GM18526 (cell line): Measurements from ENCODE around the gene HIGD1B.

Experiments used
- POLR2A ChIP-seq: IDR thresholded peaks from 3 replicates; pipeline ENCODE4 v1.6.1; 2011; ENCODE audit not compliant: insufficient read length; ENCODE audit errors: extremely low read depth

HIGD1B gene

DNA sequence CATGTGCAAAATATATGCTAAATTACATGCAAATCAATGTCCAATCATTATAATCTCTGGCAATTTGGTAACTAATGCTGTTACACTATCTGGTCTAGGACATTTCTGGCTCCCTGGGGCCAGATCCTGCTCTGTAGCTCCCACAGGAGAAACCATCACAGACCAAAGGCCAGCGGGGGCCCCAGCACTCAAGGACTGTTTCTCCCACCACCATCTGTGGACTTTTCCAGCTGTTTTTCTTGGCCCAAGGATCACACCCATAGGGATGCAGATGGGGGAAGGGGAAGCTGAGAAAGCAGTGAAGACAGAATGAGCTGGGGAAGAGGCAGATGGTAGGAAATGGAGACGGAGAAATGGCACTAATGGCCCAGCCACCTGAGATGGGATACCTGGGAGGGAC is at the start of gene HIGD1B:
Gene HIGD1B, plus strand, starts transcription at position 298 of the 400 bp plus-strand sequence. CDS start 270 bp downstream, outside the sequence.
- no peak for TF ChIP-seq POLR2A

DNA sequence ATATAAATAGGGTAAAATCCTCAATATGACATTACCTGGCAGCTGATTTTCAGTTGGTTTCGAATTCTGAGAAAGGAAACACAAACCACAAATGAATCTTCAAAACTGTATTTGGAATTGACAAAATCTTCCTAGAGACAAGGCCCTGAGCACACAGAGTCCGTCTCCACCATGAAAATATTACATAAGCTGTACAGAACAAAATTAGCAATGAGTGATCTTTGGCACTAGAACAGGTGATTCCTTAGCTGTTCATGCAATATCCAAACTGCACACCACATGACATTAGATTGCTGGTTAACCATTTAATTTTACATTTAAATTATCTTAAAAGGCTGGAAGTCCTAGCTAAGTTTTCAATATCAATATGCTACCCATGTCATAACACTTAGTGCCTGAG is 49.3 kb upstream of the HIGD1B start:
- TF ChIP-seq POLR2A: no peak

DNA sequence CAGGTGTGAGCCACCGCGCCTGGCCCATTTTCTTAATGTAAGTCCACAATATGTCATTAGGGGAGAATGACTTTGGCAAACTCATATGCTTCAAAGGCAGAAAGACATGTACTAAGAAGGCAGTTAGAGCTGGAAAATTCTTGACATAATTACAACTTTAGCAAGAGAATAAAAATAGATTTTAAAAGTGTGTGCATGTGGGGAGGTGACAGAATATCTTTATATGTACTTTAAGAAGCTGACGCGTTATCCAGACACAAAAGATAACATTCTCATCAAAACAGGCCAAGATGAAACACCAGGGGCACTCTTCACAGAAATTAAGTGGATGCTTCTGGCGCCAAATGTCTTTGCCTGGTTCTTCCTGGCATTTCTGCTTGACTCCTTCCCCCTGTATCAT is 45.8 kb upstream of the HIGD1B start:
- TF ChIP-seq POLR2A: no peak

DNA sequence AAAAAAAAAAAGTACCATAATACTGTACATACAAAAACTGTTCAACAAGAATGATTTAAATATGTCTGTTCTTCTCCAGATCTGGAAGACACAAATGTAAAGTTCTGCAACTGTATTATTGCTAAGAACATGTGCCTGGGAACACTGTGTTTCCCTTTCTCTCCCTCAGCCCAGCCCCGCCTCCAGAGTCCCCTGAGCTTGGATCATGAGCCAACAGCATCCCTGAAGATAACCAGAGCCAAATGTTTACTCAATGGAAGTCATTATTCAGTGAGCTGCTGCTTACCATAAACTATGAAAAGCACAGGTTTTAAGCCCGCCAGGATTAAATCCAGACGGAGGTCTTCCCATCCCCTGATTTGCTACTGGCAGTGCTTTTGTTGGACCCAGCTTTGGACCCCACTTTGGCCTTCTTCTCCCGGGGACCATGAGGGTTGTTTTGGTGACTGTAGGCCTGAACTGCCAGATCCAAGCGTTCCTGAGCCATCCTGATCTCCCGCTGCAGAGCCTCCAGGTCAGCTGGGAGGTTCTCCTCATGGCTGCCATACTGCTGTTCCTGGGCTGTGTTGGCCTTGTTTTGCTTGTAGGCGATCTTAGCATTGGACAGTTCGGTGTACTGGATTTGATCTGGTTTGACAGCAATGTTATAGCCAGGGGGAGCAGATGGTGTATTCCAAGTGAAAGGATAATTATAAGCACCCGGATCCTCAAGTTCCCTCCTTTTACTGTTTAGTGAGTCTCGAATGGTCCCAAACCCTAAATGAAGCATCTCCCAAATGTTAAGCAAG is 43.2 kb upstream of the HIGD1B start:
- TF ChIP-seq POLR2A: no peak

GRCh38 chr17:44807093-44807816 is 40.4 kb upstream of the HIGD1B start:
- TF ChIP-seq POLR2A: no peak

- TF ChIP-seq POLR2A: no peak
Observed at GRCh38 chr17:44807817-44808155, 39.9 kb upstream of the HIGD1B start.

GRCh38 chr17:44808156-44808555 is 39.5 kb upstream of the HIGD1B start:
- TF ChIP-seq POLR2A: no peak

DNA sequence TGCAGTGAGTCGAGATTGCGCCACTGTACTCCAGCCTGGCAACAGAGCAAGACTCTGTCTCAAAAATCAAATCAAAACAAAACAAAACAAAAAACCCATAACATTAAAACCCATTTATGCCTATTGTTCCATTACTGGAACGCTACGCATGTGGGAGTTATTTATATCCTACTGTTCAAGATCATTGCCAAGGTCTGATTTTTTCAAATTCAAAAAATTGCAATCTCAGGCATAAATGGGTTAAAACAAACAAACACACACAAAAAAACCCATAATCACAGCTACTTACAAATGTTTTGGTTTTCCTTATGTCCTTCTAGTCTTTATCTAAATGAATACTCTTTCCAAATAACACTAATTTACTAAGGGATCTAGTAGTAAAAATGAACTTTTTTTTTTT is 35.4 kb upstream of the HIGD1B start:
- TF ChIP-seq POLR2A: no peak

DNA sequence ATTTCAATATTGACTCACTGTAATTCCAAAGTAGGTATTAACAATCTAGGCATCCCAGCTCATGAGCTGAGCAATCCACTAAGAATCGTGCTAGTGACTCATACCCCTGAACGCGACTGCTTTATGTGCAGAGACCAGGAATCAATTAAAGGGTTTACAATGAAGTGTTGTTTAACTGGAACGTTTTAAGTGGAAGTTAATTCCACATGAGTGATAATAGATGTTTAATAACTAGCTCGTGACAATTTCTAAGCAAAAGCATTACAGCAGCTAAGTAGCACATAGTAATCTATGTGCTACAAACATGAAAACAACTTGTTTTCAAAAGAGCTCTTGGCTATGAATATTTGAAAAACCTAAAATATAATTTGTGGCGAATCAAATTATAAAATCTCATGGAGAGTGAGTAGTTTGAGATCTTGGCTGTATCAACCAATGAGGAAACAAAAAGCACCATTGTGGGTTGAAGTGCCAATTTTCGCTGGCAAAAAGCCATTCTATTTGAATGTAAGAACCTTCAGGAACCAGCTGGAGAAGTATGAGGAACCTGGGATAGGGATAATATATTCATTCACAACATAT is 27.0 kb upstream of the HIGD1B start:
- no peak for TF ChIP-seq POLR2A

- TF ChIP-seq POLR2A: no peak
Observed at GRCh38 chr17:44826123-44826790, 21.4 kb upstream of the HIGD1B start.

DNA sequence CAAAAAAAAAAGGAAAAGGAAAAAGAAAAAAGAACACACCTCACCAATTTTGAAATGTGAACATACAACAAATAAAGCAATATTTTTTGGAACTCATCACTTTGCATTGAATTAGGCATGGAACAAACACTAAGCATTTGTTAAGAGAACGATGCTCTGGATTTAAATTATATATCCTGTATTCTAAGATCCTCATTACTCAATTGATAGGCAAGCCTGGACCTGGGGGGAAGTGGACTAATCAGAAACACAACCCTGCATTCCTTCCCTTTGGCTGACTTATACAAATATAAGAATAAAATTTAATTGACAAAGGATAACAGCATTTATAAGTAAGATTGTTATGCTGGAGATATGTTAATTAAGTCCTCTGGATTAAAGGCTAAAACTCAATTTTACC is 19.8 kb upstream of the HIGD1B start:
- TF ChIP-seq POLR2A: no peak

- no peak for TF ChIP-seq POLR2A
Observed at GRCh38 chr17:44828919-44829522, 18.7 kb upstream of the HIGD1B start.

GRCh38 chr17:44829523-44830358 is 17.9 kb upstream of the HIGD1B start, which contains the start of gene GJC1:
Gene GJC1 (minus strand): TSS chr17:44830287. CDS start chr17:44805817, 24,470 bp downstream.
- TF ChIP-seq POLR2A: no peak
